CD14-positive monocyte (primary cell): ENCODE measurements around the gene HES2. TPM values are rescaled to one million over a fixed set of nuclear protein-coding genes. Genes with fewer than 3 reads are reported as not detected.

Experiments
- DNase-seq, 3 donors: peaks; one replicate each; pipeline ENCODE4 v3.0.0-alpha.2; 2011 to 2022
- H2AFZ ChIP-seq: 2 replicates; pipeline ENCODE4 v1.6.0; 2012; ENCODE audit warnings: mild to moderate bottlenecking, low read depth, low read length, inconsistent platforms; ENCODE audit not compliant: insufficient read depth, poor library complexity, severe bottlenecking
- H3K27ac ChIP-seq, 2 donors: 1 replicate in 1 of 2; 2 replicates in 1 of 2; pipeline ENCODE4 v1.5.1; 2012 to 2013; ENCODE audit warnings: low read length in 2 of 2, control low read depth in 1 of 2, inconsistent platforms in 1 of 2, low read depth in 1 of 2, mild to moderate bottlenecking in 1 of 2
- H3K27me3 ChIP-seq, 2 donors: one replicate each; pipeline versions ENCODE4 v1.6.0 to v1.6.1; 2011 to 2013; ENCODE audit warnings: low read length in 2 of 2; ENCODE audit not compliant: control insufficient read depth in 2 of 2, insufficient read depth in 2 of 2
- H3K36me3 ChIP-seq, 2 donors: replicated peaks in 1 of 2; 1 replicate in 1 of 2; 2 replicates in 1 of 2; pipeline versions ENCODE4 v1.5.1 to v1.6.1; 2012 to 2013; ENCODE audit warnings: low read length in 2 of 2, control low read depth in 1 of 2, inconsistent platforms in 1 of 2, mild to moderate bottlenecking in 1 of 2; ENCODE audit not compliant: insufficient read depth in 2 of 2, control insufficient read depth in 1 of 2
- H3K4me1 ChIP-seq, 2 donors: 1 replicate in 1 of 2; 2 replicates in 1 of 2; pipeline versions ENCODE4 v1.5.1 to v1.6.1; 2012 to 2013; ENCODE audit warnings: low read length in 2 of 2, control low read depth in 1 of 2, inconsistent platforms in 1 of 2, mild to moderate bottlenecking in 1 of 2, moderate library complexity in 1 of 2; ENCODE audit not compliant: insufficient read depth in 2 of 2, control insufficient read depth in 1 of 2
- H3K4me2 ChIP-seq: replicated peaks from 2 replicates; pipeline ENCODE3; 2012; ENCODE audit warnings: low read length, moderate library complexity, mild to moderate bottlenecking; ENCODE audit not compliant: poor library complexity, severe bottlenecking; ENCODE audit errors: extremely low read depth
- H3K4me3 ChIP-seq, 3 experiments: fragments of 200-600 bp in 1 of 3; sonication (generic) in 1 of 3; replicated peaks in 1 of 3; 1 replicate in 2 of 3; 2 replicates in 1 of 3; pipeline ENCODE4 v1.5.1; 2011 to 2013; ENCODE audit warnings: low read length in 3 of 3, mild to moderate bottlenecking in 3 of 3, control low read depth in 2 of 3, low read depth in 2 of 3, inconsistent platforms in 1 of 3, moderate library complexity in 1 of 3
- H3K79me2 ChIP-seq: 2 replicates; pipeline ENCODE4 v1.6.0; 2012; ENCODE audit warnings: mild to moderate bottlenecking, control low read depth, inconsistent platforms, low read length, moderate library complexity; ENCODE audit not compliant: insufficient read depth
- H3K9ac ChIP-seq: 2 replicates; pipeline ENCODE4 v1.6.0; 2017; ENCODE audit warnings: low read length, mild to moderate bottlenecking; ENCODE audit not compliant: insufficient read depth, poor library complexity, severe bottlenecking
- H3K9me3 ChIP-seq, 2 donors: replicated peaks in 1 of 2; 1 replicate in 1 of 2; 2 replicates in 1 of 2; pipeline versions ENCODE4 v1.5.1 to v1.6.1; 2012 to 2013; ENCODE audit warnings: low read length in 2 of 2, control low read depth in 1 of 2; ENCODE audit not compliant: control insufficient read depth in 1 of 2, insufficient read depth in 1 of 2
- H4K20me1 ChIP-seq: 2 replicates; pipeline ENCODE4 v1.6.0; 2012; ENCODE audit warnings: mild to moderate bottlenecking, low read length, control low read depth, moderate library complexity; ENCODE audit not compliant: insufficient read depth
- H3K27ac Mint-ChIP-seq, 7 donors: one replicate each; pipeline ENCODE4 v1.8.0; 2020; ENCODE audit warnings: mild to moderate bottlenecking in 7 of 7, mixed read lengths in 7 of 7, moderate library complexity in 6 of 7, inconsistent platforms in 2 of 7
- H3K27me3 Mint-ChIP-seq, 3 donors: one replicate each; pipeline ENCODE4 v1.8.0; 2021 to 2022; ENCODE audit warnings: low read depth in 3 of 3, mild to moderate bottlenecking in 3 of 3, mixed read lengths in 3 of 3, moderate library complexity in 3 of 3, inconsistent platforms in 1 of 3
- H3K36me3 Mint-ChIP-seq, 2 donors: one replicate each; pipeline ENCODE4 v1.8.0; 2020; ENCODE audit warnings: mixed read lengths in 2 of 2, inconsistent platforms in 1 of 2, mild to moderate bottlenecking in 1 of 2
- H3K4me1 Mint-ChIP-seq: one replicate; pipeline ENCODE4 v1.8.0; 2020; ENCODE audit warnings: mild to moderate bottlenecking, mixed read lengths
- H3K4me3 Mint-ChIP-seq, 2 donors: one replicate each; pipeline ENCODE4 v1.8.0; 2020; ENCODE audit warnings: mild to moderate bottlenecking in 2 of 2, mixed read lengths in 2 of 2, moderate library complexity in 1 of 2
- H3K9me3 Mint-ChIP-seq, 7 donors: one replicate each; pipeline ENCODE4 v1.8.0; 2020 to 2022; ENCODE audit warnings: mixed read lengths in 7 of 7, mild to moderate bottlenecking in 6 of 7, moderate library complexity in 6 of 7, inconsistent platforms in 2 of 7
- CTCF ChIP-seq: fragments of 200-600 bp; IDR thresholded peaks from one replicate; pipeline ENCODE4 v1.8.0; 2022; ENCODE audit warnings: antibody characterized with exemption, mild to moderate bottlenecking
- WGBS: methylation state at CpG from one replicate; pipeline ENCODE4 v1.1.5; 2013; ENCODE audit warnings: missing lambda C conversion rate; ENCODE audit not compliant: insufficient coverage; 5-methylcytosine and 5-hydroxymethylcytosine counted together
- intact Hi-C, 2 donors: fragments of 100-400 bp; cut with micrococcal nuclease; formaldehyde crosslinking; loops; one replicate each; pipeline versions ENCODE4 v1.15.0 to v1.15.1; 2023
- polyA plus RNA-seq, 3 donors: library from polyadenylated mRNA; depleted of rRNA in 1 of 3; unstranded in 2 of 3; stranded (reverse) in 1 of 3; fragments of 300-500 nt in 2 of 3; fragments of >200 nt in 1 of 3; fragmentation: Illumina TruSeq in 2 of 3; gene quantifications; 1 replicate in 2 of 3; 2 replicates in 1 of 3; pipeline ENCODE4 v1.2.3, GENCODE V29; 2012 to 2021

Gene HES2
- polyA plus RNA-seq, 3 donors: not detected

GRCh38 chr1:6467744-6468688 lies 48.3 kb upstream of the HES2 start:
- Histone ChIP-seq H3K9ac (no peak overlapping the region), H2AFZ (no peak overlapping the region), H3K4me3 (no peak overlapping the region), H3K27ac (no peak overlapping the region), H4K20me1 (no peaks in the 10 kb centered on the region), H3K36me3 (no peaks in the 10 kb centered on the region), H3K9me3 (peaks cover 0 to 6% of the 10 kb centered on the region in 2 donors), H3K4me2 (no peak overlapping the region), H3K4me1 (no peaks in the 10 kb centered on the region), H3K79me2 (no peaks in the 10 kb centered on the region), H3K27me3 (peaks cover 0 to 29% of the 10 kb centered on the region in 2 donors)
- Mint-ChIP-seq H3K36me3 (no peaks in the 10 kb centered on the region), H3K4me3 (no peak overlapping the region), H3K9me3 (peaks cover 0 to 6% (median 0%) of the 10 kb centered on the region in 7 donors), H3K27me3 (peaks cover 20 to 37% (median 29%) of the 10 kb centered on the region in 3 donors), H3K27ac (no peak overlapping the region), H3K4me1 (peaks cover 3% of the 10 kb centered on the region)
- no peak for DNase-seq
- no peak for TF ChIP-seq CTCF
- 90% methylated on average over 30 of the region's 30 CpGs for WGBS
- intact Hi-C loops: no loop called here

- no peak for DNase-seq
- Histone ChIP-seq H3K27ac (no peak overlapping the region), H3K79me2 (no peaks in the 10 kb centered on the region), H3K4me3 (no peak overlapping the region), H3K36me3 (no peaks in the 10 kb centered on the region), H3K27me3 (peaks cover 0 to 29% of the 10 kb centered on the region in 2 donors), H3K4me2 (no peak overlapping the region), H3K4me1 (no peaks in the 10 kb centered on the region), H4K20me1 (no peaks in the 10 kb centered on the region), H3K9me3 (peaks cover 0 to 6% of the 10 kb centered on the region in 2 donors), H2AFZ (no peak overlapping the region), H3K9ac (no peak overlapping the region)
- Mint-ChIP-seq H3K4me3 (peak overlapping the region in 1 of 2 donors; percentile 30), H3K27ac (no peak overlapping the region), H3K27me3 (peaks cover 21 to 37% (median 29%) of the 10 kb centered on the region in 3 donors), H3K4me1 (peaks cover 3% of the 10 kb centered on the region), H3K9me3 (peaks cover 0 to 6% (median 0%) of the 10 kb centered on the region in 7 donors), H3K36me3 (no peaks in the 10 kb centered on the region)
- intact Hi-C loops: no loop called here
- WGBS: 95% methylated on average over 10 of the region's 12 CpGs
- no peak for TF ChIP-seq CTCF
These were observed 47.5 kb upstream of the HES2 start for GRCh38 chr1:6467224-6467623.
